Panc1 (cell line): ENCODE results near the gene GAL3ST1. TPM values are rescaled to one million over a fixed set of nuclear protein-coding genes. Genes with fewer than 3 reads are reported as not detected.

Source experiments
- ATAC-seq: fragments of 200-7000 bp; cut with Tn5 transposase; 2 replicates; pipeline ENCODE4 v1.9.1; 2020; ENCODE audit warnings: mild to moderate bottlenecking, moderate library complexity
- BruUV-seq: library from RNA; stranded (reverse); fragments of 400-500 nt; replicated peaks from 2 replicates; lab custom pipeline; 2021; lab: Mats Ljungman, UMichigan
- CTCF ChIA-PET: fragments of 300-600 bp; sonication (Branson Sonifier 250); formaldehyde crosslinking; loops from one replicate; lab custom pipeline; 2022; ENCODE audit warnings: antibody characterized with exemption; lab: Charles Lee
- POLR2A ChIA-PET: fragments of 300-600 bp; sonication (Branson Sonifier 250); formaldehyde crosslinking; loops from one replicate; lab custom pipeline; 2022; ENCODE audit warnings: antibody characterized with exemption; lab: Charles Lee
- DNase-seq: peaks from one replicate; pipeline ENCODE4 v3.0.0-alpha.2; 2010; ENCODE audit warnings: low read depth, low spot score
- H3K27ac ChIP-seq: 2 replicates; pipeline ENCODE4 v1.5.1; 2011; ENCODE audit warnings: mild to moderate bottlenecking, low read length, inconsistent platforms
- H3K27me3 ChIP-seq: fragments of 200-500 bp; sonication (Bioruptor generic); 2 replicates; pipeline ENCODE4 v1.6.0; 2014; ENCODE audit warnings: low read length, inconsistent platforms; ENCODE audit not compliant: control insufficient read depth, insufficient read depth
- H3K36me3 ChIP-seq: fragments of 200-500 bp; sonication (Bioruptor generic); 2 replicates; pipeline ENCODE4 v1.5.1; 2014; ENCODE audit warnings: inconsistent platforms, mild to moderate bottlenecking, low read length, moderate library complexity; ENCODE audit not compliant: control insufficient read depth, insufficient read depth
- H3K4me1 ChIP-seq: 2 replicates; pipeline ENCODE4 v1.5.1; 2011; ENCODE audit warnings: inconsistent platforms, mild to moderate bottlenecking, low read length, moderate library complexity; ENCODE audit not compliant: control insufficient read depth, insufficient read depth
- H3K4me3 ChIP-seq, 2 experiments: 2 replicates each; pipeline ENCODE4 v1.5.1; 2011 to 2012; ENCODE audit warnings: low read depth in 2 of 2, low read length in 2 of 2, mild to moderate bottlenecking in 2 of 2, inconsistent platforms in 1 of 2, moderate library complexity in 1 of 2
- H3K9me3 ChIP-seq: fragments of 200-500 bp; sonication (Bioruptor generic); 2 replicates; pipeline ENCODE4 v1.5.1; 2014; ENCODE audit warnings: low read depth, mild to moderate bottlenecking, inconsistent platforms, low read length, moderate library complexity; ENCODE audit not compliant: control insufficient read depth, insufficient read depth
- POLR2AphosphoS5 ChIP-seq: IDR thresholded peaks from 2 replicates; pipeline ENCODE4 v1.6.1; 2012; ENCODE audit warnings: mild to moderate bottlenecking, low read depth, low read length, moderate library complexity
- SIN3A ChIP-seq: IDR thresholded peaks from 2 replicates; pipeline ENCODE4 v1.6.1; 2012; ENCODE audit warnings: low read depth, mild to moderate bottlenecking, low read length, moderate library complexity, borderline replicate concordance; ENCODE audit not compliant: insufficient read depth
- TCF7L2 ChIP-seq: IDR thresholded peaks from 2 replicates; pipeline ENCODE4 v1.6.1; 2011; ENCODE audit warnings: mild to moderate bottlenecking, low read depth, low read length, inconsistent platforms
- in situ Hi-C: cut with HindIII; loops from 2 replicates; pipeline ENCODE4 v1.10.0; 2016; ENCODE audit warnings: low sequenced_read_pairs, low pct_unique_long_range_greater_than_20kb
- intact Hi-C: fragments of 100-400 bp; cut with micrococcal nuclease; formaldehyde crosslinking; loops from one replicate; pipeline ENCODE4 v1.10.0; 2022; ENCODE audit not compliant: unreplicated experiment
- total RNA-seq: library from RNA; stranded (reverse); gene quantifications from one replicate; pipeline ENCODE4 v1.2.1, GENCODE V29; 2021; ENCODE audit not compliant: unreplicated experiment
- TF ChIP-seq, protein P1 (sequence below), 2 experiments: IDR thresholded peaks; 2 replicates each; pipeline ENCODE4 v1.6.1; 2011 to 2012; ENCODE audit warnings: low read depth in 2 of 2, control low read depth in 1 of 2, low read length in 1 of 2, mild to moderate bottlenecking in 1 of 2, moderate library complexity in 1 of 2; ENCODE audit not compliant: insufficient read depth in 1 of 2
- TF ChIP-seq, protein P2 (sequence below): fragments of 450-650 bp; IDR thresholded peaks from 2 replicates; pipeline ENCODE4 v1.5.1; 2017; ENCODE audit warnings: mild to moderate bottlenecking

The GAL3ST1 gene
- total RNA-seq, 1 experiment from 2014 or later: 1.1 TPM

DNA sequence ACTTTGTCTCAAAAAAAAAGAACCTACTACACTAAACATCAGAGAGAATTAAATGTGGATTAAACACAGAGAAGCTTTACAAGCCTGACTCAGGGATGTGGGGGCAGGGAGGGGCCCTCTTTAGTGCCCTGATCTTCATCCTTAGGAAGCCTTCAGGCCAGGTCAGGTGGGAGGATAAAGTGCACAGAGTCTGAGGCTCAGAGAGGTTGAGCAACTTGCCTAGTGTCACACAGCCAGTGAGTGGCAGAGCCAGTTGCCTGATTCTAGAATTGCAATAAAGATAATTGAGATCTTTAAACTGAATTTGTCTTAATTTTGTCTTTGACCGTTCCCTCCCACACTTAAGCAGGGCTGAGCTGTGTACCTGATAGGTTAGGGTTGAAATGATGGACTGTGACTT is 35.1 kb downstream of the GAL3ST1 start:
- no peaks in the 10 kb centered on the region for H3K9me3 ChIP-seq
- H3K4me1 ChIP-seq: no peaks in the 10 kb centered on the region
- POLR2A ChIA-PET: no interaction called here
- no TSS peak for BruUV-seq
- CTCF ChIA-PET: interaction anchor here (0.6 kb wide), 1 partner anchor 63 kb away, joined by 6 read pairs; no protein-coding TSS in a partner anchor
- no peak overlapping the region for H3K4me3 ChIP-seq
- no peaks in the 10 kb centered on the region for H3K36me3 ChIP-seq
- H3K27me3 ChIP-seq: no peaks in the 10 kb centered on the region
- H3K27ac ChIP-seq: no peak overlapping the region
- ATAC-seq (no peak), DNase-seq (no peak)
- intact Hi-C loops (no loop called here), in situ Hi-C loops (no loop called here)
- TF ChIP-seq, protein P1, sequence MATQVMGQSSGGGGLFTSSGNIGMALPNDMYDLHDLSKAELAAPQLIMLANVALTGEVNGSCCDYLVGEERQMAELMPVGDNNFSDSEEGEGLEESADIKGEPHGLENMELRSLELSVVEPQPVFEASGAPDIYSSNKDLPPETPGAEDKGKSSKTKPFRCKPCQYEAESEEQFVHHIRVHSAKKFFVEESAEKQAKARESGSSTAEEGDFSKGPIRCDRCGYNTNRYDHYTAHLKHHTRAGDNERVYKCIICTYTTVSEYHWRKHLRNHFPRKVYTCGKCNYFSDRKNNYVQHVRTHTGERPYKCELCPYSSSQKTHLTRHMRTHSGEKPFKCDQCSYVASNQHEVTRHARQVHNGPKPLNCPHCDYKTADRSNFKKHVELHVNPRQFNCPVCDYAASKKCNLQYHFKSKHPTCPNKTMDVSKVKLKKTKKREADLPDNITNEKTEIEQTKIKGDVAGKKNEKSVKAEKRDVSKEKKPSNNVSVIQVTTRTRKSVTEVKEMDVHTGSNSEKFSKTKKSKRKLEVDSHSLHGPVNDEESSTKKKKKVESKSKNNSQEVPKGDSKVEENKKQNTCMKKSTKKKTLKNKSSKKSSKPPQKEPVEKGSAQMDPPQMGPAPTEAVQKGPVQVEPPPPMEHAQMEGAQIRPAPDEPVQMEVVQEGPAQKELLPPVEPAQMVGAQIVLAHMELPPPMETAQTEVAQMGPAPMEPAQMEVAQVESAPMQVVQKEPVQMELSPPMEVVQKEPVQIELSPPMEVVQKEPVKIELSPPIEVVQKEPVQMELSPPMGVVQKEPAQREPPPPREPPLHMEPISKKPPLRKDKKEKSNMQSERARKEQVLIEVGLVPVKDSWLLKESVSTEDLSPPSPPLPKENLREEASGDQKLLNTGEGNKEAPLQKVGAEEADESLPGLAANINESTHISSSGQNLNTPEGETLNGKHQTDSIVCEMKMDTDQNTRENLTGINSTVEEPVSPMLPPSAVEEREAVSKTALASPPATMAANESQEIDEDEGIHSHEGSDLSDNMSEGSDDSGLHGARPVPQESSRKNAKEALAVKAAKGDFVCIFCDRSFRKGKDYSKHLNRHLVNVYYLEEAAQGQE (IDR thresholded peaks at IDR 0.05; ENCODE audit: insufficient read depth in 1 of 2, low read depth in 2 of 2, low read length in 1 of 2): no peak
- no peak for TF ChIP-seq POLR2AphosphoS5
- TF ChIP-seq SIN3A: no peak
- TF ChIP-seq, protein P2, sequence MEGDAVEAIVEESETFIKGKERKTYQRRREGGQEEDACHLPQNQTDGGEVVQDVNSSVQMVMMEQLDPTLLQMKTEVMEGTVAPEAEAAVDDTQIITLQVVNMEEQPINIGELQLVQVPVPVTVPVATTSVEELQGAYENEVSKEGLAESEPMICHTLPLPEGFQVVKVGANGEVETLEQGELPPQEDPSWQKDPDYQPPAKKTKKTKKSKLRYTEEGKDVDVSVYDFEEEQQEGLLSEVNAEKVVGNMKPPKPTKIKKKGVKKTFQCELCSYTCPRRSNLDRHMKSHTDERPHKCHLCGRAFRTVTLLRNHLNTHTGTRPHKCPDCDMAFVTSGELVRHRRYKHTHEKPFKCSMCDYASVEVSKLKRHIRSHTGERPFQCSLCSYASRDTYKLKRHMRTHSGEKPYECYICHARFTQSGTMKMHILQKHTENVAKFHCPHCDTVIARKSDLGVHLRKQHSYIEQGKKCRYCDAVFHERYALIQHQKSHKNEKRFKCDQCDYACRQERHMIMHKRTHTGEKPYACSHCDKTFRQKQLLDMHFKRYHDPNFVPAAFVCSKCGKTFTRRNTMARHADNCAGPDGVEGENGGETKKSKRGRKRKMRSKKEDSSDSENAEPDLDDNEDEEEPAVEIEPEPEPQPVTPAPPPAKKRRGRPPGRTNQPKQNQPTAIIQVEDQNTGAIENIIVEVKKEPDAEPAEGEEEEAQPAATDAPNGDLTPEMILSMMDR: no peak
- TF ChIP-seq TCF7L2: no peak

DNA sequence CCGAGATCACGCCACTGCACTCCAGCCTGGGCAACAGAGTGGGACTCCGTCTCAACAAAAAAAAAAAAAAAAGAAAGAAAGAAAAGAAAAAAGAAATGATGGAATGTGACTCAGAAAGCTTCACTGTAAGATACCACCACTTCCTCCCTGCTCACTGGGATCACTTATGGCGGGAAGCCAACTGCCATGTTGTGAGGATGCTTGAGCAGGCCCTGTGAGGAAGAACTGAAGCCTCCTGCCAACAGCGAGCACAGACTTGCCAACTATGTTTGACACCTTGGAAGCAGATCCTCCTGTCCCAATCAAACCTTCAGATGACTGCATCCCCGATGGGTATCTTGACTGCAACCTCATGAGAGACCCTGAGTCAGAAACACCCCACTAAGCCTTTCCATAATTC is 36.2 kb downstream of the GAL3ST1 start:
- POLR2A ChIA-PET: no interaction called here
- H3K4me1 ChIP-seq: no peaks in the 10 kb centered on the region
- no peaks in the 10 kb centered on the region for H3K27me3 ChIP-seq
- no peaks in the 10 kb centered on the region for H3K9me3 ChIP-seq
- ATAC-seq (no peak), DNase-seq (no peak)
- TF ChIP-seq SIN3A (no peak), POLR2AphosphoS5 (no peak), TCF7L2 (no peak)
- TF ChIP-seq, protein P2: no peak
- TF ChIP-seq, protein P1 (IDR thresholded peaks at IDR 0.05; ENCODE audit: insufficient read depth in 1 of 2, low read depth in 2 of 2, low read length in 1 of 2): no peak
- in situ Hi-C loops: no loop called here
- CTCF ChIA-PET: no interaction called here
- no peaks in the 10 kb centered on the region for H3K36me3 ChIP-seq
- BruUV-seq: no TSS peak
- H3K4me3 ChIP-seq: no peak overlapping the region
- intact Hi-C loops: no loop called here
- no peak overlapping the region for H3K27ac ChIP-seq
